A549 treated with Hydrocortisone at 1 μM for 4 hours (cell line): ENCODE data around the gene KCNH1. TPM values are rescaled to one million over a fixed set of nuclear protein-coding genes. Genes with fewer than 3 reads are reported as not detected.

Experiments used
- total RNA-seq: library from RNA; stranded (reverse); fragments of 200-300 nt; extraction: Qiagen RNA extraction; gene quantifications from 5 replicates; pipeline ENCODE4 v1.2.3, GENCODE V29; 2022

The KCNH1 gene
- total RNA-seq: 2.0 to 2.8 TPM (median 2.2 TPM) in 5 replicates

GRCh38 chr1:211133836-211134669 is at the start of gene KCNH1:
KCNH1 (minus strand) TSS chr1:211134148; CDS start chr1:211133945, 203 bp downstream.

Other genes starting within 250 kb of the KCNH1 start
- gene RCOR3, start 125.2 kb upstream of the KCNH1 start, total RNA-seq: 25.5 to 30.0 TPM (median 27.3 TPM) in 5 replicates
- 6.7 to 9.0 TPM (median 7.3 TPM) in 5 replicates for gene TRAF5, start 192.7 kb upstream of the KCNH1 start, total RNA-seq